ENCODE data around the gene NAT9. TPM values are rescaled to one million over a fixed set of nuclear protein-coding genes. Genes with fewer than 3 reads are reported as not detected.

The NAT9 gene
- total and polyA plus RNA-seq, 2 of the 4 experiments (the other 2 are of a cell fraction): 48.9 to 62.0 TPM

GRCh38 chr17:74771319-74771914 lies 4.7 kb downstream of the NAT9 start:
- DNase-seq (no peak), ATAC-seq (ENCODE audit: low read depth) (no peak)
- Histone ChIP-seq H3K4me1 (ENCODE audit: control insufficient read depth, insufficient read depth, low read length) (peaks cover 15% of the 10 kb centered on the region), H4K5ac (ENCODE audit: low read depth, low read length) (no peak overlapping the region), H3K23ac (ENCODE audit: low read depth, low read length) (no peak overlapping the region), H3K9me3 (ENCODE audit: control insufficient read depth, insufficient read depth, low read length) (no peaks in the 10 kb centered on the region), H3K4me2 (ENCODE audit: low read depth, low read length) (no peak overlapping the region), H3K27me3 (ENCODE audit: control insufficient read depth, insufficient read depth, low read length) (no peaks in the 10 kb centered on the region), H4K8ac (ENCODE audit: low read depth in 2 of 2, low read length in 2 of 2) (no peak overlapping the region), H3K4me3 (ENCODE audit: insufficient read depth, low read depth, low read length) (no peak overlapping the region), H2BK120ac (ENCODE audit: low read depth, low read length) (no peak overlapping the region), H3K79me1 (ENCODE audit: low read depth in 1 of 2, low read length in 2 of 2) (peaks cover 21 to 32% of the 10 kb centered on the region in 2 experiments), H4K91ac (ENCODE audit: insufficient read depth, low read depth, low read length) (no peak overlapping the region), H2AK9ac (replicated peaks; ENCODE audit: low read depth, low read length, poor library complexity) (no peak overlapping the region), H3K9me1 (ENCODE audit: insufficient read depth, low read length) (peaks cover 9% of the 10 kb centered on the region; the same call in 1 of the 2 replicates), H3K56ac (ENCODE audit: extremely low read depth, insufficient read depth, low read length) (no peak overlapping the region), H3K18ac (ENCODE audit: low read depth, low read length) (no peak overlapping the region), H3K27ac (ENCODE audit: insufficient read depth, low read length) (no peak overlapping the region), H2BK5ac (ENCODE audit: low read depth, low read length, poor library complexity, severe bottlenecking) (no peak overlapping the region), H2BK15ac (ENCODE audit: low read depth, low read length) (no peak overlapping the region), H3K4ac (ENCODE audit: low read depth, low read length) (no peak overlapping the region), H3K14ac (replicated peaks; ENCODE audit: low read depth, low read length) (no peak overlapping the region), H2BK20ac (ENCODE audit: low read depth, low read length) (no peak overlapping the region), H3K36me3 (ENCODE audit: control insufficient read depth, insufficient read depth, low read length) (peaks cover 35% of the 10 kb centered on the region), H2AK5ac (ENCODE audit: low read depth, low read length) (no peak overlapping the region), H2AFZ (replicated peaks; ENCODE audit: low read length, poor library complexity) (no peak overlapping the region), H3K9ac (ENCODE audit: low read depth, low read length) (no peak overlapping the region), H4K20me1 (ENCODE audit: insufficient read depth, low read length) (peaks cover 10% of the 10 kb centered on the region)
- CTCF ChIA-PET: interaction anchor here (0.6 to 1.2 kb wide), 2 partner anchors 12 to 25 kb away, joined by 4 to 5 read pairs; no protein-coding TSS in a partner anchor
- intact Hi-C loops (cut with micrococcal nuclease) (no loop called here), dilution Hi-C loops (cut with HindIII; ENCODE audit: low sequenced_read_pairs, unreplicated experiment) (no loop called here), in situ Hi-C loops (cut with MboI; ENCODE audit: low sequenced_read_pairs) (no loop called here)
- no peak for TF ChIP-seq NFE2L2 (IDR thresholded peaks at IDR 0.05; ENCODE audit: low read depth, low read length)
- no peak for TF ChIP-seq BHLHE40 (IDR thresholded peaks at IDR 0.05; ENCODE audit: low read depth, low read length)
- TF ChIP-seq RCOR1 (IDR thresholded peaks at IDR 0.05; ENCODE audit: insufficient replicate concordance, low read length): no peak
- no peak for TF ChIP-seq CTCF (conservative IDR thresholded peaks at IDR 0.05; ENCODE audit: low read depth, low read length)
- no peak for TF ChIP-seq RFX5 (IDR thresholded peaks at IDR 0.05; ENCODE audit: low read depth, low read length)
- no peak for TF ChIP-seq ELK1 (IDR thresholded peaks at IDR 0.05; ENCODE audit: borderline replicate concordance, low read depth, low read length)
- no peak for TF ChIP-seq FOS (IDR thresholded peaks at IDR 0.05; ENCODE audit: low read depth, low read length)
- no peak for TF ChIP-seq RAD21 (IDR thresholded peaks at IDR 0.05; ENCODE audit: low read length)
- TF ChIP-seq, protein P1, sequence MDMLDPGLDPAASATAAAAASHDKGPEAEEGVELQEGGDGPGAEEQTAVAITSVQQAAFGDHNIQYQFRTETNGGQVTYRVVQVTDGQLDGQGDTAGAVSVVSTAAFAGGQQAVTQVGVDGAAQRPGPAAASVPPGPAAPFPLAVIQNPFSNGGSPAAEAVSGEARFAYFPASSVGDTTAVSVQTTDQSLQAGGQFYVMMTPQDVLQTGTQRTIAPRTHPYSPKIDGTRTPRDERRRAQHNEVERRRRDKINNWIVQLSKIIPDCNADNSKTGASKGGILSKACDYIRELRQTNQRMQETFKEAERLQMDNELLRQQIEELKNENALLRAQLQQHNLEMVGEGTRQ (IDR thresholded peaks at IDR 0.05; ENCODE audit: low read depth, low read length): no peak
- no peak for TF ChIP-seq MXI1 (IDR thresholded peaks at IDR 0.05; ENCODE audit: borderline replicate concordance, low read depth, low read length)
- no peak for TF ChIP-seq MAZ (IDR thresholded peaks at IDR 0.05; ENCODE audit: borderline replicate concordance, low read depth, low read length)
- TF ChIP-seq POLR2A (IDR thresholded peaks at IDR 0.05; ENCODE audit: low read depth, low read length): no peak
- no peak for TF ChIP-seq SMC3 (IDR thresholded peaks at IDR 0.05; ENCODE audit: low read depth, low read length)
- no peak for TF ChIP-seq MAFK (IDR thresholded peaks at IDR 0.05; ENCODE audit: low read depth, low read length)
- TF ChIP-seq CHD1 (IDR thresholded peaks at IDR 0.05; ENCODE audit: low read depth, low read length): no peak
- no peak for TF ChIP-seq CEBPB (IDR thresholded peaks at IDR 0.05; ENCODE audit: low read depth, low read length)
- POLR2A ChIA-PET (ENCODE audit: unreplicated experiment): no interaction called here
- BruUV-seq (replicated peaks): no TSS peak
- 90% methylated on average over 4 of the region's 9 CpGs; no CpG with 5 or more reads in 1 of the 2 experiments for WGBS, 2 experiments (ENCODE audit: extremely low coverage in 2 of 2, insufficient read length in 1 of 2)

Measured in IMR-90 (cell line).